SK-N-SH treated with all-trans-retinoic acid at 6 μM for 48 hours (cell line): ENCODE measurements around the gene SLIRP.
A peak's percentile ranks its signal among the peaks of the same experiment; 100 is the strongest.

Experiments used
- ATAC-seq: fragments of 200-7000 bp; cut with Tn5 transposase; 3 replicates; pipeline ENCODE4 v1.9.1; 2020; ENCODE audit warnings: mild to moderate bottlenecking, moderate library complexity
- BACH2 ChIP-seq: fragments of 250-450 bp; sonication (Bioruptor Pico); IDR thresholded peaks from 2 replicates; pipeline ENCODE4 v1.9.0; 2021; ENCODE audit warnings: mild to moderate bottlenecking, borderline replicate concordance
- CREB5 ChIP-seq: fragments of 250-450 bp; sonication (Bioruptor Pico); IDR thresholded peaks from 2 replicates; pipeline ENCODE4 v1.5.1; 2020; ENCODE audit warnings: low read depth, mild to moderate bottlenecking, moderate library complexity
- CSDC2 ChIP-seq: fragments of 250-450 bp; sonication (Bioruptor Pico); IDR thresholded peaks from 2 replicates; pipeline ENCODE4 v1.5.0; 2020; ENCODE audit warnings: mild to moderate bottlenecking, moderate library complexity
- CSRNP3 ChIP-seq: fragments of 250-450 bp; sonication (Bioruptor Pico); IDR thresholded peaks from 2 replicates; pipeline ENCODE4 v1.5.1; 2021; ENCODE audit warnings: mild to moderate bottlenecking, moderate library complexity
- ESRRG ChIP-seq: fragments of 250-450 bp; sonication (Bioruptor Pico); IDR thresholded peaks from 2 replicates; pipeline ENCODE4 v1.6.1; 2021; ENCODE audit warnings: mild to moderate bottlenecking
- GLIS3 ChIP-seq: fragments of 250-450 bp; sonication (Bioruptor Pico); IDR thresholded peaks from 2 replicates; pipeline ENCODE4 v1.5.0; 2020; ENCODE audit warnings: mild to moderate bottlenecking, moderate library complexity
- ISL1 ChIP-seq: fragments of 250-450 bp; sonication (Bioruptor Pico); IDR thresholded peaks from 2 replicates; pipeline ENCODE4 v2.1.2; 2022; ENCODE audit warnings: mild to moderate bottlenecking, moderate library complexity
- OSR1 ChIP-seq: fragments of 250-450 bp; sonication (Bioruptor Pico); IDR thresholded peaks from 2 replicates; pipeline ENCODE4 v1.8.0; 2022; ENCODE audit warnings: moderate library complexity, mild to moderate bottlenecking, inconsistent platforms
- PATZ1 ChIP-seq: fragments of 250-450 bp; sonication (Bioruptor Pico); IDR thresholded peaks from 2 replicates; pipeline ENCODE4 v1.8.0; 2020; ENCODE audit warnings: mild to moderate bottlenecking, moderate library complexity, borderline replicate concordance
- POU6F1 ChIP-seq: fragments of 250-450 bp; sonication (Bioruptor Pico); IDR thresholded peaks from 2 replicates; pipeline ENCODE4 v1.8.0; 2021; ENCODE audit warnings: low read depth, mild to moderate bottlenecking, moderate library complexity, borderline replicate concordance
- PPARA ChIP-seq: fragments of 250-450 bp; sonication (Bioruptor Pico); IDR thresholded peaks from 2 replicates; pipeline ENCODE4 v1.5.0; 2020; ENCODE audit warnings: mild to moderate bottlenecking, borderline replicate concordance
- RARB ChIP-seq: fragments of 250-450 bp; sonication (Bioruptor Pico); IDR thresholded peaks from 2 replicates; pipeline ENCODE4 v1.8.0; 2021; ENCODE audit warnings: mild to moderate bottlenecking, moderate library complexity
- TCF4 ChIP-seq: fragments of 250-450 bp; sonication (Bioruptor Pico); IDR thresholded peaks from 2 replicates; pipeline ENCODE4 v1.8.0; 2021; ENCODE audit warnings: mild to moderate bottlenecking, moderate library complexity, borderline replicate concordance
- TSHZ2 ChIP-seq: fragments of 250-450 bp; sonication (Bioruptor Pico); IDR thresholded peaks from 2 replicates; pipeline ENCODE4 v1.5.0; 2020; ENCODE audit warnings: mild to moderate bottlenecking, moderate library complexity
- ZC3H10 ChIP-seq: fragments of 250-450 bp; sonication (Bioruptor Pico); IDR thresholded peaks from 2 replicates; pipeline ENCODE4 v1.5.1; 2021; ENCODE audit warnings: mild to moderate bottlenecking, moderate library complexity
- ZFP3 ChIP-seq: fragments of 250-450 bp; sonication (Bioruptor Pico); IDR thresholded peaks from 2 replicates; pipeline ENCODE4 v1.5.0; 2020; ENCODE audit warnings: mild to moderate bottlenecking, moderate library complexity
- ZFP30 ChIP-seq: fragments of 450-650 bp; formaldehyde crosslinking; IDR thresholded peaks from 2 replicates; pipeline ENCODE4 v1.5.0; 2022; ENCODE audit warnings: mild to moderate bottlenecking, moderate library complexity
- ZNF565 ChIP-seq: fragments of 450-650 bp; formaldehyde crosslinking; conservative IDR thresholded peaks from 2 replicates; pipeline ENCODE4 v1.5.0; 2020; ENCODE audit warnings: low read depth, mild to moderate bottlenecking, moderate library complexity

The SLIRP gene

GRCh38 chr14:77752266-77752665, 44.4 kb downstream of the SLIRP start:
- TF ChIP-seq PPARA (CRISPR knock-in tag) (no peak), GLIS3 (CRISPR knock-in tag) (no peak), ZFP30 (CRISPR knock-in tag) (no peak), CSRNP3 (CRISPR knock-in tag) (no peak), CSDC2 (CRISPR knock-in tag) (no peak), OSR1 (CRISPR knock-in tag) (no peak), ZC3H10 (CRISPR knock-in tag) (no peak), CREB5 (CRISPR knock-in tag) (no peak), POU6F1 (CRISPR knock-in tag) (no peak)
- TF ChIP-seq, all 23 proteins: peak for 0
- ATAC-seq, result no peak

- no peak for ATAC-seq
- TF ChIP-seq GLIS3 (CRISPR knock-in tag) (no peak), BACH2 (no peak), ISL1 (CRISPR knock-in tag) (no peak), ESRRG (CRISPR knock-in tag) (no peak), RARB (CRISPR knock-in tag) (no peak), ZNF565 (CRISPR knock-in tag) (no peak), POU6F1 (CRISPR knock-in tag) (no peak), CREB5 (CRISPR knock-in tag) (no peak), PPARA (CRISPR knock-in tag) (no peak), CSDC2 (CRISPR knock-in tag) (no peak), OSR1 (CRISPR knock-in tag) (no peak), TSHZ2 (CRISPR knock-in tag) (no peak), TCF4 (no peak)
Measured at GRCh38 chr14:77752799-77753516, 45.1 kb downstream of the SLIRP start.

GRCh38 chr14:77760381-77761204, 52.7 kb downstream of the SLIRP start, which contains the start of gene SNW1:
SNW1 (minus strand) TSS chr14:77761156; CDS start chr14:77761127, 29 bp downstream.
- peak; percentile 96 for ATAC-seq

More at GRCh38 chr14:77760381-77761204, 52.7 kb downstream of the SLIRP start, which contains the start of gene SNW1:
- no peak for TF ChIP-seq CSDC2 (CRISPR knock-in tag)
- TF ChIP-seq ZFP3 (CRISPR knock-in tag), result 0 out of 2 replicates have a peak, but pooled peaks have one; percentile 37
- TF ChIP-seq PATZ1, result no peak
